Measurements from ENCODE around the gene TBX19.

The TBX19 gene

GRCh38 chr1:168295411-168296114, 14.9 kb downstream of the TBX19 start:
- no peak for TF ChIP-seq CTCF (conservative IDR thresholded peaks at IDR 0.05; ENCODE audit: low read depth)
- CTCF ChIA-PET: interaction anchor here (0.6 kb wide), 1 partner anchor 232 kb away, joined by 3 read pairs; no protein-coding TSS in a partner anchor
- POLR2A ChIA-PET (ENCODE audit: low non-redundant PET): no interaction called here
- no peak overlapping the region for H3K27ac ChIP-seq
- DNase-seq (ENCODE audit: low spot score): no peak

- DNase-seq (ENCODE audit: low spot score): no peak
- ChIA-PET POLR2A (ENCODE audit: low non-redundant PET) (no interaction called here), CTCF (interaction anchor here (0.6 kb wide), 1 partner anchor 240 kb away, joined by 3 read pairs; no protein-coding TSS in a partner anchor)
- no peak overlapping the region for H3K27ac ChIP-seq
- TF ChIP-seq CTCF (conservative IDR thresholded peaks at IDR 0.05; ENCODE audit: low read depth): no peak
Observed at GRCh38 chr1:168297019-168297730, 16.5 kb downstream of the TBX19 start.

GRCh38 chr1:168298446-168298845, 17.8 kb downstream of the TBX19 start:
- DNase-seq (ENCODE audit: low spot score): no peak
- POLR2A ChIA-PET (ENCODE audit: low non-redundant PET): no interaction called here
- no peak for TF ChIP-seq CTCF (conservative IDR thresholded peaks at IDR 0.05; ENCODE audit: low read depth)
- CTCF ChIA-PET: no interaction called here
- no peak overlapping the region for H3K27ac ChIP-seq

GRCh38 chr1:168300626-168301025, 19.9 kb downstream of the TBX19 start:
- H3K27ac ChIP-seq: no peak overlapping the region; the same call in 1 of the 2 replicates
- DNase-seq (ENCODE audit: low spot score): no peak
- TF ChIP-seq CTCF (conservative IDR thresholded peaks at IDR 0.05; ENCODE audit: low read depth): no peak
- ChIA-PET CTCF (interaction anchor here (1.3 kb wide), 1 partner anchor 19 kb away, joined by 3 read pairs; no protein-coding TSS in a partner anchor), POLR2A (ENCODE audit: low non-redundant PET) (interaction anchor here (0.6 kb wide), 1 partner anchor 611 kb away, joined by 4 read pairs; no protein-coding TSS in a partner anchor)

- peak overlapping the region; percentile 85 for H3K27ac ChIP-seq
- peak; percentile 96 for DNase-seq (ENCODE audit: low spot score)
- TF ChIP-seq CTCF (conservative IDR thresholded peaks at IDR 0.05; ENCODE audit: low read depth): no peak
- POLR2A ChIA-PET (ENCODE audit: low non-redundant PET): interaction anchor here (1.1 kb wide), 1 partner anchor 9 kb away, joined by 3 read pairs; no protein-coding TSS in a partner anchor
- CTCF ChIA-PET: interaction anchor here (0.7 to 1.3 kb wide), 2 partner anchors 17 to 417 kb away, joined by 3 read pairs; no protein-coding TSS in a partner anchor
Observed at GRCh38 chr1:168301664-168302320, 21.1 kb downstream of the TBX19 start.
